Renal cortex interstitium (tissue), 11 donors: ENCODE data around the gene CLDN22. TPM values are rescaled to one million over a fixed set of nuclear protein-coding genes. Genes with fewer than 3 reads are reported as not detected.
"Not testable (repeated sequence)": the region's sequence is repeated elsewhere in the genome, so short reads cannot be mapped to it uniquely, and the experiment has no call there.

Source experiments
- DNase-seq, 11 donors: peaks; one replicate each; pipeline ENCODE4 v3.0.0-alpha.2; 2013; ENCODE audit warnings: low read depth in 9 of 11, low spot score in 4 of 11; ENCODE audit errors: extremely low read depth in 1 of 11
- polyA plus RNA-seq, 3 donors: library from polyadenylated mRNA; unstranded; fragments of 120-200 nt; gene quantifications; one replicate each; pipeline ENCODE4 v1.2.1, GENCODE V29; 2013; ENCODE audit not compliant: insufficient read length in 3 of 3

Gene CLDN22
- polyA plus RNA-seq, 3 donors: 0.50 to 1.2 (median 0.85) TPM

GRCh38 chr4:183329954-183330742 lies 10.1 kb upstream of the CLDN22 start:
- DNase-seq: no peak

DNA sequence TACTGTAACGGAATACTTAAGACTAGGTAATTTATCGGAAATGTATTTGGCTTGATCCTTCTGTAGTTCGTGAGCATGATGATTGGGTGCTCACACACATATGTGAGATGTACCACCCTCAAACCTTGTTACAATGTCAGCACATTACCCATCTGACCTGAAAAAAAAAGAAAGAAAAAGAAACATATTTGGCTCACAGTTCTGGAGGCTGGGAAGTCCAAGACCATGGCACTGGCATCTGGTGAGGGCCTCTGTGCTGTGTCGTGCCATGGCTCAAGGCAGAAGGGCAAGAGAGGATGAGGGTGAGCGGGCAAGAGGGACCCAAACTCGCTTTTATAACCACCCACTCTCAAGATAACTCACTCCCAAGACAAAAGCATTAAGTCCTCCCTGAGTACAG lies 9.2 kb upstream of the CLDN22 start:
- DNase-seq: no peak

- no peak for DNase-seq
These were observed 8.8 kb upstream of the CLDN22 start for GRCh38 chr4:183328832-183329231.

DNA sequence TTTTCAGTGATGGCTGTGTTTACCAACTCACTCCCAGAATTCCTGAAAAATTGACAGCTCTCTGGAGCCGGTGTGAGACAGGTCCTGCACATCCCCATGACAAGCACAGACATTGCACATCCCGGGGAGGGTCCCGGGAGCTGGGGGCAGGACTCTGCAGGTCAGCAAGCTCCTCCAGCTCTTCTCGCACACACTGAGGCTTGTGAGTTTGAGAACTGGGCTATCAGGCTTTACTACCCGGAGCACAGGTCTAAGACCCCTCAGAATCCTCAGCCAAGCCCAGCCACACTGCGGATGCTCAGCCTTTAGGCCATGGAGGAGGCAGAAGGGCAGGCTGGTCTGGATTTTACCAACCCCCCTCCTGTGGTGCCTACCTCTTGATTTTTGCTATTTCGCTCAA lies 7.8 kb upstream of the CLDN22 start:
- DNase-seq: no peak

DNA sequence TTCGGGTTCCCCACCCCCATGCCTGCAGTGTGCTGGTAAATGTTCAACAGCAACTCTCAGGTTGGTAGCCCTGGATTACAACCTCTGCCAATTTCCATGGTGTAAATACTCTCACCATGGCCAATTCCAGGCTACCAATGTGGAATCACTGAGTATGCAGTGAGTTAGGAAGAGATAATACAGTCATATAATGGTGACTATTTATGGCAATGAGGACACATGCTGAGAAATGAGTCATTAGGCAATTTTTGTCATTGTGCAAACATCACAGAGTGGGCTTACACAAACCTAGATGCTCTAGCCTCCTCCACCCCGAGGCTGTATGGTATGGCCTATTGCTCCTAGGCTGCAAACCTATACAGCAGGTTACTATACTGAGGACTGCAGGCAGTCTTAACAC lies 6.8 kb upstream of the CLDN22 start:
- DNase-seq: no peak

GRCh38 chr4:183326387-183326786 lies 6.3 kb upstream of the CLDN22 start:
- DNase-seq: not testable (repeated sequence)

DNA sequence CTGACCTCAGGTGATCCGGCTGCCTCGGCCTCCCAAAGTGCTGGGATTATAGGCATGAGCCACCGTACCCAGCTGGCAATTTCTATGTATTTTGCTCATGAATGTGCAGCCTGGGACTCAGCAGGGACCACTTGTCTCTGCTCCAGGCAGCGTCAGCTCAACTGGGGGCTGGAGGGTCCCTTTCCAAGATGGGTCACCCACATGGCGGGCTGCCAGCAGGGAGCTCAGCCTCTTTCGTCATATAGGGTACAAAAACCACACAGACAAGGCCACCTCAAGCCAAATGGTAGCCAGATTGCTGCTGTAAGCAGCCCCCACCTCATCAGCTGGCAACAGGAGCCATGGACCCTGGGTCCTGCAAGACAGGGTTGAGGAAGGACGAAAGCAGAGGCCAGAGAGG lies 4.5 kb upstream of the CLDN22 start:
- DNase-seq: no peak

DNA sequence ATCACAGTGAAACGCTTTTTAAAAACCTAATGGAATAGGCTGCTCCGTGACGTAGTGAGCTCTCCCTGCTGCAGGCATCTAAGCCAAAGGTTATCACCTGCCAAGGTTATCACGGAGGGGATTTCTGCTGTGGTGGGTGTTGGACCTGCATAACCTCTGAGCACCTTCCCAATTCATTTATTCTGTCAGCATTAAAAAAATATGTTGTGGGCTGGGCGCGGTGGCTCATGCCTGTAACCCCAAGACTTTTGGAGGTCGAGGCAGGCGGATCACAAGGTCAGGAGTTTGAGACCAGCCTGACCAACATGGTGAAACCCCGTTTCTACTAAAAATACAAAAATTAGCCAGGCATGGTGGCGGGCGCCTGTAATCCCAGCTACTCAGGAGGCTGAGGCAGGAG lies 4.0 kb upstream of the CLDN22 start:
- not testable (repeated sequence) for DNase-seq

DNA sequence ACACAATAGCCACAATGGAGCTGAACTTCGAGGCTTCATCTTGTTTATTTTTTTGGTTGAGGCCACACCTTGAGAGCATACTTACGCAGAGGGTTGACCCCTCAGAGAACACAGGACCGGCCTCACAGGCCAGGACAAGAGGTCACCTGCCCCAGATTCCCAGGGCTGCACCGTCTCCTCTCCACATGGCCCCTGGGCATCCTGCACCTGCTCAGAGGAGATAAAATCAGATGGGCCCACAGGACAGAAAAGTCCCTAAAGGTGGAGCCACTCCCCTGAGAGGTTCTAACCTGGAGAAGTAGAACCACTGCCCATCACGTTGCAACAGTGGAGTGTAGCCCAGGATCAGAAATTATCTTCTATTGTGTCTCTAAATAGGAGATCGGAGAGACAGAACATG lies 3.2 kb upstream of the CLDN22 start:
- no peak for DNase-seq

DNA sequence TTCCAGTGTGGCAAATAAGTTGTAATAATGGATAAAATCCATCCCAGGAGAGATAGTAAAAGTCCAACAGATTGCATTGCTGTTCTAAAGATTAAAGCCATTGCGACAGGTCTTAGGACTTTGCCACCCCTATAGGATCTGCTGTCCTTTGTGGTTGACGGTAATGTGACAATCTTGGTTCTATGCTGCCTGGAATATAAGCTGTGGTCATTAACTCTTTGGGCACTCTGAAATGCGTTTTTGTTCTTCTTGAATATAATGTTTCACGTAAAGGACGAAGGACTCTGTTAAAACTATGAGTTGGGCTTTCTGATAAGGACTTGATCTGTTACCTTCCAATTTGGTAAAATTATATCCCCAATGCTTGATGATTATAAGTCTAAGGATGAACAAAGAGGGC lies 2.2 kb upstream of the CLDN22 start, which contains the start of gene CLDN24:
CLDN24 (minus strand) TSS at position 101 of the 400 bp plus-strand sequence; CDS start at position 101, 0 bp downstream.
- DNase-seq: no peak

- DNase-seq: no peak
These were observed 1.4 kb upstream of the CLDN22 start for GRCh38 chr4:183321516-183321915.

DNA sequence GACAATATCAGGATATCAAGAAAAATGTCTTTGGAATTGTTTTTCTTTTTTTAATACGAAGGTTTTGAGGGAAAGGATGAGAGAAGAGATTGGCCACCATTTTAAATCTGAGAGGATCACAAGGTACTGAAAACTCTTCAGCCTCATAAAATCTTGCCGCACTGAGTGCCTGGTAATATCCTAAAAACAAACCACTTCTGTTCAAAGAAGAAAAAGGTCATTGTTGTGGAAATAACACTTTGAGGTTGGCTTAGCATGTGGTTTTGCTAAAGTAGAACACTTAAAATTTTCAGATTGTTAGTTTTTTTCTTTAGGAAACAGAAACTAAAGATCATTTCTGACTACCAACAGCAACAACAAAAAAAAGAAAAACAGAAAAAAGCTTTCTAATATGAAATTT lies 1.0 kb upstream of the CLDN22 start:
- DNase-seq: no peak

- DNase-seq: no peak
These were observed 1.4 kb downstream of the CLDN22 start for GRCh38 chr4:183318656-183319055.

GRCh38 chr4:183314806-183315205 lies 5.3 kb downstream of the CLDN22 start:
- DNase-seq: no peak

GRCh38 chr4:183314336-183314735 lies 5.7 kb downstream of the CLDN22 start:
- no peak for DNase-seq

GRCh38 chr4:183312841-183313240 lies 7.2 kb downstream of the CLDN22 start:
- no peak for DNase-seq

DNA sequence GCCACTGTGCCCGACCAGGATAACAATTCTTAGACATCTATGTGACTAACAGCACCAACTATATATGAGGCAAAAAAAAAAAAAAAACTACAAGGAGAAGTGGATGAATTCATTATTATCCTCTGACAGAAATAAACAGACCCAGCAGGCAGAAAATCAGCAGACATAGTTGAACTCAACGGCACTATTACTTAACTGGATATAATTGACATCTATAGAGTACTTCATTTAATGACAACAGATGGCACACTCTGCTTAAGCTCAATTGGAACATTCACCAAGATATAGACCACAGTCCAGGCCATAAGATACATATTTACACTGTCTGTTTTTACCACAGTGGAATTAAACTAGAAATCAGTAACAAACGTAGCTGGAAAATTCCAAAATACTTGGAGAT lies 13.3 kb downstream of the CLDN22 start:
- DNase-seq: no peak

GRCh38 chr4:183304538-183304937 lies 15.5 kb downstream of the CLDN22 start:
- DNase-seq: no peak

DNA sequence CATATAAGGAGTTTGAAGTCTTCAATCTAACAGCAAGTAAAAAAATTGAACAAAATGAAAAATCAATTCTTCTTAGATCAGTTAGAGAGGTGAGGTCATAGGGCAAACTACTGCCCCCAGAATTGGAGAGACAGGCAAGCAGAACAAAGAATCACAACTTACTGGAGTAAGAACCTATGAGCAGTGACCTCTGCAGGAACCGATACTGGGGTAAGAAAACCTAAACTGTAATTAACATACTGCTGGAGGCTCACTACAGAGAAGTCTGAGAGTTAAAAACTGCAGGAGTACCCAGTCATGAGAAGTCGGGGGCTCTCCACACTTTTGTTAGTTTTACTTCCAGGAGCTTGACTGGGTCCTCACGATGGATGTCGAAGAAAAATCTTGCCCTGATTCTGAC lies 16.0 kb downstream of the CLDN22 start:
- DNase-seq: no peak

GRCh38 chr4:183303301-183303700 lies 16.8 kb downstream of the CLDN22 start:
- no peak for DNase-seq

GRCh38 chr4:183300655-183301054 lies 19.4 kb downstream of the CLDN22 start:
- no peak for DNase-seq
